Tibial nerve (tissue), 4 donors: ENCODE data around the gene CLN3.

Experiments used
- CTCF ChIP-seq, 5 experiments: fragments of 200-600 bp in 3 of 5; fragments of 450-650 bp in 2 of 5; sonication (generic) in 3 of 5; IDR thresholded peaks; one replicate each; pipeline ENCODE4 v1.5.1; 2016 to 2019; ENCODE audit warnings: antibody characterized with exemption in 5 of 5, mild to moderate bottlenecking in 3 of 5, moderate library complexity in 2 of 5
- EP300 ChIP-seq, 2 donors: sonication (generic); formaldehyde crosslinking; IDR thresholded peaks; one replicate each; pipeline ENCODE4 v1.6.1; 2017; ENCODE audit warnings: antibody characterized with exemption in 2 of 2, mild to moderate bottlenecking in 1 of 2
- POLR2A ChIP-seq, 2 donors: fragments of 450-650 bp; IDR thresholded peaks; one replicate each; pipeline ENCODE4 v1.6.1; 2017; ENCODE audit warnings: antibody characterized with exemption in 2 of 2, mild to moderate bottlenecking in 2 of 2, moderate library complexity in 2 of 2

GRCh38 chr16:28526201-28527099 lies 34.6 kb upstream of the CLN3 start:
- TF ChIP-seq CTCF (IDR thresholded peaks at IDR 0.05) (no peak), POLR2A (IDR thresholded peaks at IDR 0.05) (no peak), EP300 (IDR thresholded peaks at IDR 0.05) (no peak)
